Esophagus (tissue), 2 donors: Measurements from ENCODE around the gene FOSB. TPM values are rescaled to one million over a fixed set of nuclear protein-coding genes. Genes with fewer than 3 reads are reported as not detected.

Experiments
- H3K27ac ChIP-seq, 2 donors: one replicate each; pipeline ENCODE4 v1.5.1; 2013; ENCODE audit warnings: low read depth in 2 of 2, mild to moderate bottlenecking in 2 of 2, inconsistent platforms in 1 of 2, low read length in 1 of 2, moderate library complexity in 1 of 2
- H3K27me3 ChIP-seq, 2 donors: one replicate each; pipeline ENCODE4 v1.6.1; 2013; ENCODE audit warnings: low read length in 2 of 2, control low read depth in 1 of 2, mild to moderate bottlenecking in 1 of 2; ENCODE audit not compliant: insufficient read depth in 2 of 2, control insufficient read depth in 1 of 2
- H3K36me3 ChIP-seq, 2 donors: one replicate each; pipeline ENCODE4 v1.6.1; 2013; ENCODE audit warnings: low read length in 1 of 2; ENCODE audit not compliant: control insufficient read depth in 2 of 2, insufficient read depth in 2 of 2
- H3K4me1 ChIP-seq, 2 donors: one replicate each; pipeline ENCODE4 v1.6.1; 2013; ENCODE audit warnings: low read length in 1 of 2; ENCODE audit not compliant: control insufficient read depth in 2 of 2, insufficient read depth in 2 of 2
- H3K4me3 ChIP-seq, 2 donors: one replicate each; pipeline ENCODE4 v1.5.1; 2013; ENCODE audit warnings: low read length in 2 of 2, mild to moderate bottlenecking in 2 of 2, low read depth in 1 of 2, moderate library complexity in 1 of 2
- H3K9me3 ChIP-seq, 2 donors: one replicate each; pipeline ENCODE4 v1.6.1; 2013; ENCODE audit warnings: mild to moderate bottlenecking in 2 of 2, low read depth in 1 of 2, low read length in 1 of 2, moderate library complexity in 1 of 2; ENCODE audit not compliant: control insufficient read depth in 2 of 2, insufficient read depth in 1 of 2
- WGBS, 2 donors: extraction: QIAGEN DNeasy Blood & Tissue Kit; methylation state at CpG; one replicate each; pipeline ENCODE4 v1.1.7; 2013; 5-methylcytosine and 5-hydroxymethylcytosine counted together
- polyA plus RNA-seq, 2 donors: library from polyadenylated mRNA; stranded (reverse); fragments of 200-250 nt; gene quantifications; one replicate each; pipeline ENCODE4 v1.2.3, GENCODE V29; 2013
- donor health status: healthy with polysubstance abuse.
- donor health status: Bipolar disorder and iron deficiency.

FOSB gene
- polyA plus RNA-seq, 2 donors = 1.1 to 13.8 TPM

- peaks cover 2 to 15% of the 10 kb centered on the region in 2 donors for H3K36me3 ChIP-seq
- no peaks in the 10 kb centered on the region for H3K27me3 ChIP-seq
- H3K27ac ChIP-seq = no peak overlapping the region
- H3K4me3 ChIP-seq = no peak overlapping the region
- H3K9me3 ChIP-seq = peaks cover 0 to 3% of the 10 kb centered on the region in 2 donors
- H3K4me1 ChIP-seq = peaks cover 7 to 14% of the 10 kb centered on the region in 2 donors
- WGBS, 2 donors = 66 to 73% methylated on average over 9 of the region's 9 CpGs
Measured at GRCh38 chr19:45515807-45516401, 48.1 kb downstream of the FOSB start.

GRCh38 chr19:45517238-45517637, 49.4 kb downstream of the FOSB start:
- no peak overlapping the region for H3K4me3 ChIP-seq
- peaks cover 7 to 17% of the 10 kb centered on the region in 2 donors for H3K4me1 ChIP-seq
- no peak overlapping the region for H3K27ac ChIP-seq
- peaks cover 2 to 23% of the 10 kb centered on the region in 2 donors for H3K36me3 ChIP-seq
- no peaks in the 10 kb centered on the region for H3K27me3 ChIP-seq
- peaks cover 0 to 3% of the 10 kb centered on the region in 2 donors for H3K9me3 ChIP-seq
- WGBS, 2 donors = 62 to 69% methylated on average over 7 of the region's 7 CpGs

DNA sequence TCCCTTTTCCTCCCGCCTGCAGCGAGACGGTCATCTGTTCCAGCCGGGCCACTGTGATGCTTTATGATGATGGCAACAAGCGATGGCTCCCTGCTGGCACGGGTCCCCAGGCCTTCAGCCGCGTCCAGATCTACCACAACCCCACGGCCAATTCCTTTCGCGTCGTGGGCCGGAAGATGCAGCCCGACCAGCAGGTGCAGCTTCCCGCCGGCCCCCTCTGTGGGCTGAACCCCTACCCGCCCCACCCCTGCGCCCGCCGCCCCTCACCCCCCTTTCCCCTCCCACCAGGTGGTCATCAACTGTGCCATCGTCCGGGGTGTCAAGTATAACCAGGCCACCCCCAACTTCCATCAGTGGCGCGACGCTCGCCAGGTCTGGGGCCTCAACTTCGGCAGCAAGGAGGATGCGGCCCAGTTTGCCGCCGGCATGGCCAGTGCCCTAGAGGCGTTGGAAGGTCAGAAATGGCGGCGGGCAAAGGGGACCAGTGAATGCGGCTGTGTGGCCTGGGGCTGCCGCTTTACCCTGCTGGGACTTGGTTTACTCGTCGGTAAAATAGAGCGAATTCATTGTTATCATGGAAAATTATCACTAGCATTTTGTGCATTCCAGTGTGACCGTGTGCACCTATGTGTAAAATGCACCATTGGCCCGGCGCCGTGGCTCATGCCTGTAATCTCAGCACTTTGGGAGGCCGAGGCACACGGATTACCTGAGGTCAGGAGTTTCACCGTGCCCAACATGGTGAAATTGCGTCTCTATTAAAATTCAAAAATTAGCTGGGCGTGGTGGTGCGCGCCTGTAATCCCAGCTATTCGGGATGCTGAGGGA, 50.1 kb downstream of the FOSB start:
- Histone ChIP-seq H3K36me3 (peaks cover 2 to 23% of the 10 kb centered on the region in 2 donors), H3K4me3 (no peak overlapping the region), H3K4me1 (peaks cover 7 to 17% of the 10 kb centered on the region in 2 donors), H3K27me3 (no peaks in the 10 kb centered on the region), H3K9me3 (peaks cover 0 to 3% of the 10 kb centered on the region in 2 donors), H3K27ac (no peak overlapping the region)
- 89 to 90% methylated on average over 50 of the region's 50 CpGs for WGBS, 2 donors

GRCh38 chr19:45518469-45518826, 50.7 kb downstream of the FOSB start:
- no peak overlapping the region for H3K4me3 ChIP-seq
- H3K9me3 ChIP-seq = peaks cover 0 to 3% of the 10 kb centered on the region in 2 donors
- H3K4me1 ChIP-seq = peaks cover 7 to 17% of the 10 kb centered on the region in 2 donors
- H3K27me3 ChIP-seq = no peaks in the 10 kb centered on the region
- H3K27ac ChIP-seq = no peak overlapping the region
- 72 to 82% methylated on average over 7 of the region's 7 CpGs for WGBS, 2 donors
- peaks cover 2 to 23% of the 10 kb centered on the region in 2 donors for H3K36me3 ChIP-seq

- peaks cover 7 to 35% of the 10 kb centered on the region in 2 donors for H3K36me3 ChIP-seq
- H3K4me3 ChIP-seq = no peak overlapping the region
- peaks cover 0 to 3% of the 10 kb centered on the region in 2 donors for H3K9me3 ChIP-seq
- WGBS, 2 donors = 84 to 88% methylated on average over 21 to 24 of the region's 24 CpGs
- H3K27ac ChIP-seq = no peak overlapping the region
- H3K27me3 ChIP-seq = no peaks in the 10 kb centered on the region
- H3K4me1 ChIP-seq = peaks cover 0 to 4% of the 10 kb centered on the region in 2 donors
Measured at GRCh38 chr19:45522010-45522941, 54.5 kb downstream of the FOSB start.

DNA sequence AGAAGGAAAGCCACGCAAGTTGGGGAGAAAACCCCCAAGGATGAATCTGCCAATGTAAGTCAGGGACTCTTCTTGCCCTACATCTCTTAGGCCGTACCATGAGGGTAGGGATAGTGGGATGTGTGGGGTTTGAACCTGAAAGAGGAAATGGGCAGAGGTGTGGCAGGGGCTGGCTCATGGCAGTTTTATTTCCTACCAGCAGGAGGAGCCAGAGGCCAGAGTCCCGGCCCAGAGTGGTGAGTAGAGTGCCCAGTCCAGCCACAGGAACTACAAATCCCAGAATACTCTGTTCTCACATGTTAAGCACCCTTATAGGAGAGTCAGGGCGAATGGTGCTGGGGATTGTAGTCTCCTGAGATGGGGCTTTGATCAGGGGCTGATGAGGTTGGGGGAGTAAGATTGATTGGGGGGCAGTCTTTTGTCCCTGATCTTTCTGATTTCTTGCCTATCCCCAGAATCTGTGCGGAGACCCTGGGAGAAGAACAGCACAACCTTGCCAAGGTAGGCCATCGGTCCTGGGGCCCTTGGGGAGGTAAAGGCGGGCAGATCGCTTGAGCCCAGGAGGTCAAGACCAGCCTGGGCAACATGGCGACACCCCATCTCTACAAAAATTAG, 56.0 kb downstream of the FOSB start:
- WGBS, 2 donors = 67 to 69% methylated on average over 9 of the region's 9 CpGs
- Histone ChIP-seq H3K36me3 (peaks cover 5 to 28% of the 10 kb centered on the region in 2 donors), H3K4me1 (peaks cover 0 to 9% of the 10 kb centered on the region in 2 donors), H3K27ac (peak overlapping the region in 1 of 2 donors; percentile 30), H3K4me3 (no peak overlapping the region), H3K27me3 (no peaks in the 10 kb centered on the region), H3K9me3 (peaks cover 0 to 3% of the 10 kb centered on the region in 2 donors)

DNA sequence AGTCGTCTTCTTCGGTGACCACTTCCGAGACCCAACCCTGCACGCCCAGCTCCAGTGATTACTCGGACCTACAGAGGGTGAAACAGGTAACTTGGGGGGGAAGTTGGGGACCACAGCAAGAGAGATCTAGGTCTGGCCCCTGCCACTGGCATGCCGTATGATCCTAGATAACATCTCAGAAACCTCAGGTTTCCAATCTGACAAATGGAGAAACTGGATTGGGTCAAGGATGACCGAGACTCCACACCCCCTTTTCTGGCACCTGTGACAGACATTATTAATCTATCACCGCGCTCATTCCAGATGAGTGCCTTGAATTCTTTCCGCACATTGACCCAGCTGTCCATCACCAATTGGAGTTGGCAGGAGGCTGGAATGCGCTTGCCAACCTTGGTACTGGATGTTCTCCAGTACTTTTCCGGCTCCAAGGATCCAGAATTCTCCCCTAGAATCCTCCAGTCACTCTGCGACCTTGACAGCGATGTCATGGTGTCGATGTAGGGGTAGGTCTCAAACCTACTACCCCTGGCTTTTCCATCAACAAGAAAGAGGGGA, 56.9 kb downstream of the FOSB start:
- 79 to 86% methylated on average over 15 of the region's 15 CpGs for WGBS, 2 donors
- Histone ChIP-seq H3K9me3 (peaks cover 0 to 3% of the 10 kb centered on the region in 2 donors), H3K27me3 (no peaks in the 10 kb centered on the region), H3K36me3 (peaks cover 5 to 28% of the 10 kb centered on the region in 2 donors), H3K4me3 (no peak overlapping the region), H3K27ac (no peak overlapping the region), H3K4me1 (peaks cover 4 to 13% of the 10 kb centered on the region in 2 donors)
